DND-41 (cell line): ENCODE results near the gene SUPT20H.

ENCODE experiments used
- ATAC-seq: fragments of 200-7000 bp; cut with Tn5 transposase; 3 replicates; pipeline ENCODE4 v1.9.1; 2021; ENCODE audit warnings: low read depth; ENCODE audit not compliant: insufficient read depth
- DNase-seq: peaks from one replicate; pipeline ENCODE4 v3.0.0-alpha.2; 2020
- H2AFZ ChIP-seq: 2 replicates; pipeline ENCODE4 v1.6.0; 2012; ENCODE audit warnings: low read depth, low read length
- H3K27ac ChIP-seq: 2 replicates; pipeline ENCODE4 v1.5.1; 2012; ENCODE audit warnings: low read length, inconsistent platforms
- H3K27me3 ChIP-seq: fragments of 200-600 bp; sonication (generic); 2 replicates; pipeline ENCODE4 v1.6.0; 2012; ENCODE audit warnings: low read length, mild to moderate bottlenecking, inconsistent platforms; ENCODE audit not compliant: insufficient read depth, poor library complexity
- H3K36me3 ChIP-seq: 2 replicates; pipeline ENCODE4 v1.5.1; 2012; ENCODE audit warnings: low read length, inconsistent platforms; ENCODE audit not compliant: insufficient read depth
- H3K4me1 ChIP-seq: 2 replicates; pipeline ENCODE4 v1.5.1; 2012; ENCODE audit warnings: mild to moderate bottlenecking, low read length; ENCODE audit not compliant: insufficient read depth
- H3K4me2 ChIP-seq: 2 replicates; pipeline ENCODE4 v1.6.0; 2012; ENCODE audit warnings: mild to moderate bottlenecking, moderate library complexity, low read length, inconsistent platforms; ENCODE audit not compliant: insufficient read depth
- H3K4me3 ChIP-seq, 2 experiments: fragments of 200-600 bp in 1 of 2; shearing (Covaris generic) in 1 of 2; 2 replicates each; pipeline ENCODE4 v1.5.1; 2012 to 2016; ENCODE audit warnings: inconsistent platforms in 2 of 2, low read length in 2 of 2, mild to moderate bottlenecking in 2 of 2, low read depth in 1 of 2, moderate library complexity in 1 of 2
- H3K79me2 ChIP-seq: 2 replicates; pipeline ENCODE4 v1.6.0; 2012; ENCODE audit warnings: low read length, inconsistent platforms; ENCODE audit not compliant: insufficient read depth
- H3K9ac ChIP-seq: 2 replicates; pipeline ENCODE4 v1.6.0; 2012; ENCODE audit warnings: low read depth, mild to moderate bottlenecking, inconsistent platforms, low read length, moderate library complexity
- H3K9me3 ChIP-seq: 2 replicates; pipeline ENCODE4 v1.5.1; 2012; ENCODE audit warnings: low read length, moderate library complexity, mild to moderate bottlenecking, inconsistent platforms; ENCODE audit not compliant: insufficient read depth, severe bottlenecking
- H4K20me1 ChIP-seq: 2 replicates; pipeline ENCODE4 v1.6.0; 2012; ENCODE audit warnings: low read length; ENCODE audit not compliant: insufficient read depth
- CTCF ChIP-seq: IDR thresholded peaks from 2 replicates; pipeline ENCODE4 v1.5.1; 2012; ENCODE audit warnings: borderline replicate concordance, low read length, moderate library complexity, mild to moderate bottlenecking; ENCODE audit not compliant: poor library complexity, severe bottlenecking; ENCODE audit errors: extremely low read depth
- EZH2 ChIP-seq: IDR thresholded peaks from 3 replicates; pipeline ENCODE4 v1.6.1; 2012; ENCODE audit warnings: borderline replicate concordance, low read depth, mild to moderate bottlenecking, moderate library complexity, low read length, inconsistent platforms; ENCODE audit not compliant: severe bottlenecking

The SUPT20H gene

GRCh38 chr13:37087486-37087885, 28.0 kb upstream of the SUPT20H start:
- no peak for TF ChIP-seq EZH2
- no peak for TF ChIP-seq CTCF
- no peaks in the 10 kb centered on the region for H4K20me1 ChIP-seq
- no peaks in the 10 kb centered on the region for H3K27me3 ChIP-seq
- H3K4me1 ChIP-seq = no peaks in the 10 kb centered on the region
- no peak for DNase-seq
- no peaks in the 10 kb centered on the region for H3K79me2 ChIP-seq
- no peaks in the 10 kb centered on the region for H3K9me3 ChIP-seq
- no peak overlapping the region for H3K4me2 ChIP-seq
- no peak overlapping the region for H3K27ac ChIP-seq
- no peak for ATAC-seq
- H3K4me3 ChIP-seq = no peak overlapping the region
- no peaks in the 10 kb centered on the region for H3K36me3 ChIP-seq
- H3K9ac ChIP-seq = no peak overlapping the region
- H2AFZ ChIP-seq = no peak overlapping the region

- H3K27ac ChIP-seq = no peak overlapping the region
- no peak overlapping the region for H3K4me3 ChIP-seq
- no peaks in the 10 kb centered on the region for H3K27me3 ChIP-seq
- no peaks in the 10 kb centered on the region for H3K4me1 ChIP-seq
- H3K79me2 ChIP-seq = no peaks in the 10 kb centered on the region
- no peaks in the 10 kb centered on the region for H4K20me1 ChIP-seq
- ATAC-seq (no peak), DNase-seq (no peak)
- TF ChIP-seq EZH2 = no peak
- no peak for TF ChIP-seq CTCF
- no peak overlapping the region for H3K4me2 ChIP-seq
- H3K36me3 ChIP-seq = no peaks in the 10 kb centered on the region
- no peak overlapping the region for H2AFZ ChIP-seq
- H3K9me3 ChIP-seq = no peaks in the 10 kb centered on the region
- no peak overlapping the region for H3K9ac ChIP-seq
Measured at GRCh38 chr13:37085606-37086005, 26.1 kb upstream of the SUPT20H start.

- Histone ChIP-seq H3K79me2 (no peaks in the 10 kb centered on the region), H3K27me3 (peaks cover 7% of the 10 kb centered on the region), H3K9me3 (no peaks in the 10 kb centered on the region), H3K9ac (no peak overlapping the region), H4K20me1 (no peaks in the 10 kb centered on the region), H3K4me3 (no peak overlapping the region), H2AFZ (no peak overlapping the region), H3K36me3 (no peaks in the 10 kb centered on the region), H3K4me1 (no peaks in the 10 kb centered on the region), H3K27ac (no peak overlapping the region), H3K4me2 (no peak overlapping the region)
- no peak for TF ChIP-seq CTCF
- no peak for TF ChIP-seq EZH2
- ATAC-seq (no peak), DNase-seq (no peak)
Measured at GRCh38 chr13:37076818-37077217, 17.3 kb upstream of the SUPT20H start.

GRCh38 chr13:37075164-37075563, 15.7 kb upstream of the SUPT20H start:
- no peaks in the 10 kb centered on the region for H3K79me2 ChIP-seq
- H3K4me3 ChIP-seq = no peak overlapping the region
- H3K36me3 ChIP-seq = no peaks in the 10 kb centered on the region
- no peak overlapping the region for H3K27ac ChIP-seq
- ATAC-seq (no peak), DNase-seq (no peak)
- no peak overlapping the region for H2AFZ ChIP-seq
- H3K9me3 ChIP-seq = no peaks in the 10 kb centered on the region
- no peaks in the 10 kb centered on the region for H3K4me1 ChIP-seq
- H4K20me1 ChIP-seq = no peaks in the 10 kb centered on the region
- no peak overlapping the region for H3K9ac ChIP-seq
- H3K4me2 ChIP-seq = no peak overlapping the region
- TF ChIP-seq EZH2 (no peak), CTCF (no peak)
- peaks cover 10% of the 10 kb centered on the region for H3K27me3 ChIP-seq
